DND-41 (cell line): ENCODE results near the gene CPEB1.

ENCODE experiments used
- ATAC-seq: fragments of 200-7000 bp; cut with Tn5 transposase; 3 replicates; pipeline ENCODE4 v1.9.1; 2021; ENCODE audit warnings: low read depth; ENCODE audit not compliant: insufficient read depth
- DNase-seq: peaks from one replicate; pipeline ENCODE4 v3.0.0-alpha.2; 2020
- H2AFZ ChIP-seq: 2 replicates; pipeline ENCODE4 v1.6.0; 2012; ENCODE audit warnings: low read depth, low read length
- H3K27ac ChIP-seq: 2 replicates; pipeline ENCODE4 v1.5.1; 2012; ENCODE audit warnings: low read length, inconsistent platforms
- H3K27me3 ChIP-seq: fragments of 200-600 bp; sonication (generic); 2 replicates; pipeline ENCODE4 v1.6.0; 2012; ENCODE audit warnings: low read length, mild to moderate bottlenecking, inconsistent platforms; ENCODE audit not compliant: insufficient read depth, poor library complexity
- H3K36me3 ChIP-seq: 2 replicates; pipeline ENCODE4 v1.5.1; 2012; ENCODE audit warnings: low read length, inconsistent platforms; ENCODE audit not compliant: insufficient read depth
- H3K4me1 ChIP-seq: 2 replicates; pipeline ENCODE4 v1.5.1; 2012; ENCODE audit warnings: mild to moderate bottlenecking, low read length; ENCODE audit not compliant: insufficient read depth
- H3K4me2 ChIP-seq: 2 replicates; pipeline ENCODE4 v1.6.0; 2012; ENCODE audit warnings: mild to moderate bottlenecking, moderate library complexity, low read length, inconsistent platforms; ENCODE audit not compliant: insufficient read depth
- H3K4me3 ChIP-seq, 2 experiments: fragments of 200-600 bp in 1 of 2; shearing (Covaris generic) in 1 of 2; 2 replicates each; pipeline ENCODE4 v1.5.1; 2012 to 2016; ENCODE audit warnings: inconsistent platforms in 2 of 2, low read length in 2 of 2, mild to moderate bottlenecking in 2 of 2, low read depth in 1 of 2, moderate library complexity in 1 of 2
- H3K79me2 ChIP-seq: 2 replicates; pipeline ENCODE4 v1.6.0; 2012; ENCODE audit warnings: low read length, inconsistent platforms; ENCODE audit not compliant: insufficient read depth
- H3K9ac ChIP-seq: 2 replicates; pipeline ENCODE4 v1.6.0; 2012; ENCODE audit warnings: low read depth, mild to moderate bottlenecking, inconsistent platforms, low read length, moderate library complexity
- H3K9me3 ChIP-seq: 2 replicates; pipeline ENCODE4 v1.5.1; 2012; ENCODE audit warnings: low read length, moderate library complexity, mild to moderate bottlenecking, inconsistent platforms; ENCODE audit not compliant: insufficient read depth, severe bottlenecking
- H4K20me1 ChIP-seq: 2 replicates; pipeline ENCODE4 v1.6.0; 2012; ENCODE audit warnings: low read length; ENCODE audit not compliant: insufficient read depth
- EZH2 ChIP-seq: IDR thresholded peaks from 3 replicates; pipeline ENCODE4 v1.6.1; 2012; ENCODE audit warnings: borderline replicate concordance, low read depth, mild to moderate bottlenecking, moderate library complexity, low read length, inconsistent platforms; ENCODE audit not compliant: severe bottlenecking
- TF ChIP-seq, protein P1 (sequence below): IDR thresholded peaks from 2 replicates; pipeline ENCODE4 v1.5.1; 2012; ENCODE audit warnings: borderline replicate concordance, low read length, moderate library complexity, mild to moderate bottlenecking; ENCODE audit not compliant: poor library complexity, severe bottlenecking; ENCODE audit errors: extremely low read depth

The CPEB1 gene

DNA sequence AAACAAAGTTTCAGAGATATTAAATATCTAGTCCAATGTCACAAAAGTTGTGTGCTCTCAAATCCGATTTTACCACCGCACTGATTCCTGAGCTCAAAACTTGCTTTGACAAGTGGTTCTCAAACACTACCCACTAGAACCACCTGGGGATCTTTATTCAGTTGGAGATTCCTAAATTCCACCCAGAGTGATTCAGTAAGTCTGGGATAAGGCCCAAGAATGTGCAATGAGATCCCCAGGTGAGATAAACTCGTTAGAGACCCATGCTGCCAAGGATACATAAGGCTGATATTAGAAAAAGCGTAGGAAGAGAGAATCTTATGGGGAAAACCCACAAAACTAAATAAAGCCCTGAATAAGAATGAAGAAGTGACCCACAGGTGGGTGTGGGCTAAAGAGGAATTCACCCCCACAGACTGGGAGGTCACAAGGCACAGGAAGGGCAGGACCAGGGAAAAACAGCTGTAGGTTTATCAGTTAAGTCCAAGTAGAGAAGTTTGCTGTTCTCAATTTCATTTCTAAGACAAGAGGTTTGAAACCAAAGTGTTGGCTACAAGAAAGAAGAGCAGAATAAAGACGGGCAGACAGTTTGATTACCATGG, 95.4 kb downstream of the CPEB1 start:
- Histone ChIP-seq H3K4me3 (no peak overlapping the region), H3K4me1 (no peaks in the 10 kb centered on the region), H3K4me2 (no peak overlapping the region), H3K27me3 (peaks cover 23% of the 10 kb centered on the region), H4K20me1 (no peaks in the 10 kb centered on the region), H2AFZ (no peak overlapping the region), H3K9me3 (no peaks in the 10 kb centered on the region), H3K27ac (no peak overlapping the region), H3K36me3 (no peaks in the 10 kb centered on the region), H3K79me2 (no peaks in the 10 kb centered on the region), H3K9ac (no peak overlapping the region)
- TF ChIP-seq, protein P1, sequence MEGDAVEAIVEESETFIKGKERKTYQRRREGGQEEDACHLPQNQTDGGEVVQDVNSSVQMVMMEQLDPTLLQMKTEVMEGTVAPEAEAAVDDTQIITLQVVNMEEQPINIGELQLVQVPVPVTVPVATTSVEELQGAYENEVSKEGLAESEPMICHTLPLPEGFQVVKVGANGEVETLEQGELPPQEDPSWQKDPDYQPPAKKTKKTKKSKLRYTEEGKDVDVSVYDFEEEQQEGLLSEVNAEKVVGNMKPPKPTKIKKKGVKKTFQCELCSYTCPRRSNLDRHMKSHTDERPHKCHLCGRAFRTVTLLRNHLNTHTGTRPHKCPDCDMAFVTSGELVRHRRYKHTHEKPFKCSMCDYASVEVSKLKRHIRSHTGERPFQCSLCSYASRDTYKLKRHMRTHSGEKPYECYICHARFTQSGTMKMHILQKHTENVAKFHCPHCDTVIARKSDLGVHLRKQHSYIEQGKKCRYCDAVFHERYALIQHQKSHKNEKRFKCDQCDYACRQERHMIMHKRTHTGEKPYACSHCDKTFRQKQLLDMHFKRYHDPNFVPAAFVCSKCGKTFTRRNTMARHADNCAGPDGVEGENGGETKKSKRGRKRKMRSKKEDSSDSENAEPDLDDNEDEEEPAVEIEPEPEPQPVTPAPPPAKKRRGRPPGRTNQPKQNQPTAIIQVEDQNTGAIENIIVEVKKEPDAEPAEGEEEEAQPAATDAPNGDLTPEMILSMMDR: no peak
- TF ChIP-seq EZH2: no peak
- no peak for DNase-seq
- ATAC-seq: no peak

DNA sequence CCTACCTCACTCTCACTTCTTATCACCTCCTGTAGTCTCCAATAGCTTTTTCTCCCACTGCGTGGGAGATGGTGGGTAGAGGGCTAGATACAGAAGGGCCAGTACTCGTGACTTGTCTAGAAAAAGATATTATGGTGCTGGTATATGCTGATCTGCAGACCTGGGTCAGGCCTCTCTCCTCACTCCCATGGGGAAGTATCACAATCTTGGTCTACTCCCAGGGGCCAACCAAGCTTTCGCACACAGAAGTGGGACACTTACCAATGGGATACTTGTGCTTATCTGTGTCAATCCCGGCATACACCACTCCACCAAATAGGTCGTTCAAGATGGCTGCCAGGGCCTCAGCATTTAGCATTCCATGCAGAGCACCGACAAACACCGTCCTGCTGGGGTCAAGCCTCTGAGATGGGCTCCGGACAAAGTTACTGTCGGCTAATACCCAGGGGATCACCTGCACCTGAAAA, 97.9 kb downstream of the CPEB1 start:
- Histone ChIP-seq H3K9me3 (no peaks in the 10 kb centered on the region), H3K36me3 (no peaks in the 10 kb centered on the region), H3K4me3 (no peak overlapping the region), H4K20me1 (no peaks in the 10 kb centered on the region), H3K9ac (no peak overlapping the region), H2AFZ (no peak overlapping the region), H3K79me2 (no peaks in the 10 kb centered on the region), H3K4me2 (no peak overlapping the region), H3K4me1 (no peaks in the 10 kb centered on the region), H3K27me3 (peaks cover 21% of the 10 kb centered on the region), H3K27ac (no peak overlapping the region)
- DNase-seq (no peak), ATAC-seq (no peak)
- TF ChIP-seq, protein P1: no peak
- TF ChIP-seq EZH2: no peak

DNA sequence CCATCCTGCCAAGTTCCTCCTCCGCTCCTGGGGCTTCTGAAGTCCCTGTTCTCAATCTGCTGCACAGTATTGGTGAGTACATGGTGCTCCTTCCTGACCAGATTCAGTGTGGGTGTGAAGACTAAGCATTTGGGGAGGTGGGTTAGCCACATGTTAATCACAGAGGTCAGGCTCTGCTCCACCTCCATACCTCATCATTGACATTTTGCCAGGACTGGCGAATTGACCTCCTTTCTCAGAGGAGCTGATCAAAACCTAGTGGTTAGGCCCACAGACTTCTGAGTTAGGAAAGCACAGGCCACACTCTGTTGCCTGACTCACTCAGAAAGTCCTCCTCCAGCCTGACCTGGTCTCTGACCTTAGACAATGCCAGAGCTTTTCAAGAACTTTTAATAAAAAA, 98.5 kb downstream of the CPEB1 start:
- Histone ChIP-seq H3K9ac (no peak overlapping the region), H3K36me3 (no peaks in the 10 kb centered on the region), H3K4me1 (no peaks in the 10 kb centered on the region), H3K27ac (no peak overlapping the region), H3K4me3 (no peak overlapping the region), H3K9me3 (no peaks in the 10 kb centered on the region), H3K79me2 (no peaks in the 10 kb centered on the region), H3K4me2 (no peak overlapping the region), H2AFZ (no peak overlapping the region), H3K27me3 (peaks cover 16% of the 10 kb centered on the region), H4K20me1 (no peaks in the 10 kb centered on the region)
- TF ChIP-seq, protein P1: no peak
- TF ChIP-seq EZH2: no peak
- no peak for DNase-seq
- no peak for ATAC-seq
